HG02610 (cell line): ENCODE data around the gene TMEM270.

ENCODE experiments used
- ATAC-seq: cut with Tn5 transposase; IDR thresholded peaks from one replicate; pipeline ENCODE4 v1.9.1; 2021; ENCODE audit warnings: mild to moderate bottlenecking, moderate library complexity; ENCODE audit not compliant: unreplicated experiment

The TMEM270 gene

DNA sequence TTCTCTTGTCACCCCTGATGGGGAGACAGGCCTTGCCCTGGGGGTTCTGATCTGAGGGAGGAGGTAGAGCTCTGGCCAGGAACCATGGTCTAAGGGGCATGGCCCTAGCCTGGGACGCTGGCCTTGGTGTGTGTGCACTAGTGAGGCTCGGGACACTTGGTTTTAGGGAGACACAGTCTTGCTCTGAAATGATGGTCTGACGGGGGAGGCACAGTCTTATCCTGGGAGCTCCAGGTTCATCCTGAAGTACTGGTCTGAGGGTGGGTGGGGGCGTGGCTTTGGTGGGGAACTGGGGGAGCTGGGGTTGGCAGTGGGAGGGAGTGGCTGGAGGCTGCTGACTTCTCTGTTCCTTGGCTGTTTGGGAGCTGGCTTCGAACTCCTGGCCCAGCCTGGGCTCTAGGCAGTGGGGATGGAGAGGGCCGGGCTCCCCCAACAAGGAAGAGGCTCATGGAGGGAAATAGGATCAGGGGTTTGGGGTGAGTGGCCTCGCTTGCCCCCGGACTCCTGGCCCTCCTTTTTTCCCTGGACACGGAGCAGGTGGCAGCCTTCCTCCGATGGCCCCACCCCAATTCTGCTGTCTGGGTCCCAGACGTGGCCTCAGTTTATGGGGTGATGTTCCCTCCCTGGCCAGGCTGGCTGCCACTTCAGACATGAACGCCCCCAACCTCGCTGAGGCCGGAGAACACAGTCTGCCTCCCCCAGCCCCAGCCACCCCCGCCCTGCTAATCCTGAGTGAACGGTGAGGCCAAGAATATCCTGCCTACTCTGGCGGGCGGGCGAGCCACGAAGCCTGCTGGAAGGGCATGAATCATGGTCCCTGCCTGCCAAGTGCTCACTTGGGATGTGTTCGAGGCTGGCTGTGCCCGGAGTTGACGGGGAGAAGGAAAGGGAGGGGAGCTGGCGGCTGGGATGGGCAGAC lies 43.5 kb downstream of the TMEM270 start:
- no peak for ATAC-seq

DNA sequence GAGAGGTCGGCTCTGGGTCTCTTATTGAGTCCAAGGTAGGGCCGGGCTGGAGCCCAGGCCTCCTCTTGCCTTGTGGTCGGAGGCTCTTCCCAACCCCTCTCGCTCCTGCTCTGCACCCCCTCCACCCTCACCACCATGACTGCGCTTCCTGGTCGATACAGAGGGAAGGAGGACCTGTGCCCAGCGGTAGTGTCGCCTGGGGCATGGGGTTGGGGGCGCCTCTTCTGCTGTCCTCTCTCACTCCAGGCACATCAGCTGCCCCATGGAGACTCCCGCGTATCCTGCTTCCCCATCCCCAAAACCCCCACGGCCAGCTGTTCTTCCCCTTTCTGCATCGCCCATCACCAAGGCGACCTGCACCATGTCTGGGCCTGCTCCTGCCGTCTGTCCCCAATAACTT lies 44.4 kb downstream of the TMEM270 start:
- ATAC-seq, result no peak

GRCh38 chr7:73906874-73907273 lies 45.9 kb downstream of the TMEM270 start:
- no peak for ATAC-seq

DNA sequence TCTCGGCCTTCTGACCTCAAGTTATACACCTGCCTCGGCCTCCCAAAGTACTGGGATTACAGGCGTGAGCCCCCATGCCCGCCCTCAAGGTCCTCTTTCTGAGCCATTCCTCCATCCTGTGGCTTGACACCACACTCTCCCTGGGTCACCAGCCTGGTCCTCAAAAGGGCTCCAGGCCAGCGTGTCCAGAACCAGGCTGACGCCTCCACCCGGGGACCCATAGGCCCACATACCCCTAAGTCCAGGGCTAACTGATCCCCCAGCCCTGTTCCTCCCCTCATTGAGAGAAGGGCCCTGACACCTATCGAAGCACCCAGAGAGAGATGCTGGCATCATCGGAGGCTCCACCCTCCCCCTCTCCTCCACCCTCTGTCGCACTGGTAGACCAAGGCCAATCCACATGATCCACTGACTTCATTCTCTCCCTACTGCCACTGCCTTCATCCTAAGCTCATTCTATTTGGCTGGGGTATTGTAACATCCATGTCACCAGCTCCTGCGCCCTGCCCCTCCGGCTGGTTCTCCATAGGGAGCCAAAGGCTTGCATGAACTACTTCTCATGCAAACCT lies 46.7 kb downstream of the TMEM270 start:
- ATAC-seq, result no peak

- ATAC-seq, result no peak
These were observed 47.2 kb downstream of the TMEM270 start for GRCh38 chr7:73908123-73908611.

DNA sequence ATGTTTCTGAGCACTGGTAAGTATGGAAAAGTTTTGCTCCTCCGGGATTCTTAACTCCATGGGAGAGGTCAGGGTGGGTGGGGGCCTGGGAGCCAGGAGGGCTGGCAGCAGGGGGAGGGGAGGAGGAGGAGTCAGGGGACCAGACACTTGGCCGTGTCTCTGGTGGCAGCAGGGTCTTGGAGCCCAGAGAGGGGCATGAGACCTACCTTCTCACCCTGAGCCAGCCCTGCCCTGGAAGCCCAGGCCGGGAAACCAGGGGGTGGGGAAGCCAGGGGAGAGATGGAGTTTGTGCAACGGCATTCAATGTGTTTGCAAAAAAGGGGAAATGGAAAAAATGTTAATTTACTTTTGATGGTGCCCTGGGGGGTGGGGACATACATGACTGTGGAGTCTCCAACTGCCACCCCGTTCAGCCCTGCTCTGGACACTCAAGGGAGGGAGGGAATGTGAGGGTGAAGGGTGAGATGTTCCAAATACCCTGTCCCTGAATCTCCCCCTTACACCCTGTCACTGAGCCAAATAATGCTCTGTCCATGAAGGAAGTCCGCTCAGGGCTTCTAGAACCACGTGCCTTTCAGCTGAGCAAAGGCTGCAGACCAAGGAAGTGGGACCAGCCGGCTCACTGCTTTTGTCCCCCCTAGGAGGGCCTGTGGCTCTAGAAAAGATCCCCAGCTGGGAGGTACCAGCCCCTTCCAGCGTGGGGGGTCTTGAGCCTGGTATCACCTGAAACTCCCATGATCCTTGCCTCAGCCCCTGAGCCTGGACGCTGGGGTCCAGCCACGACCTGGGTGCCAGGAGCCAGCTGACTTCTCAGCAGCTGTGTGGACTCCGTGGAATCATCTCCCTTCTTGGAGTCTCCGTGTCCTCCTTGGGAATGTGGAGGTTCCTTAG lies 48.3 kb downstream of the TMEM270 start:
- no peak for ATAC-seq

- ATAC-seq, result no peak
These were observed 49.0 kb downstream of the TMEM270 start for GRCh38 chr7:73909996-73910395.

DNA sequence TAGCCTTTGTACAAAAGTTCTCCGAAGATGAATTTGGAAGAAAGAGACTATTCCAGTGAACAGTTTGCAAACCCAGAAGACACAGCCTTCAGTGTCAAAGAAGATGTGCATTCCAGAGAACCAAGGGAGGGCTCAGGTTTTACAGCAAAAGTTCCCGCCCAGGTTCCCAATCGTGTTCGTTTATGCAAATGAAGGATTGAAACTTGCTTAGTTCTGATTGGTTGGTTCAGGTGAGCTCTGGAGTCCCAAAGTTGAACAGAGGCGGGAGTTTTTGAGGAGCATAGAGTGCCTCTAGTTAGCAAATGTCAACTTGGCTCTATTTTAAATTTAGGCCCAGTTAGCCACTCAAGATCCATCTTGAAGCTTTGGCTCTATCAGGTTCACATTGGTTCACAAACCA lies 51.3 kb downstream of the TMEM270 start:
- ATAC-seq, result no peak
